ENCODE measurements around the gene CUL3. TPM values are rescaled to one million over a fixed set of nuclear protein-coding genes. Genes with fewer than 3 reads are reported as not detected.

Gene CUL3
- total RNA-seq, 1 donor from 2014 or later, result 196 TPM

GRCh38 chr2:224572338-224572737, 12.8 kb downstream of the CUL3 start:
- Mint-ChIP-seq H3K27ac (no peak overlapping the region), H3K9me3 (peaks cover 47% of the 10 kb centered on the region), H3K4me1 (peaks cover 9% of the 10 kb centered on the region), H3K36me3 (peaks cover 66% of the 10 kb centered on the region), H3K4me3 (no peak overlapping the region), H3K27me3 (ENCODE audit: insufficient read depth, low read depth) (peaks cover 2% of the 10 kb centered on the region)
- no peaks in the 10 kb centered on the region for H3K27me3 ChIP-seq
- DNase-seq (ENCODE audit: low spot score), result no peak
- H3K9me3 ChIP-seq (ENCODE audit: low read depth), result no peaks in the 10 kb centered on the region
- TF ChIP-seq EZH2phosphoT487 (IDR thresholded peaks at IDR 0.05), result no peak
- TF ChIP-seq EZH2 (IDR thresholded peaks at IDR 0.05), result no peak
- TF ChIP-seq CTCF (IDR thresholded peaks at IDR 0.05), result no peak
- H3K4me1 ChIP-seq, result peaks cover 56% of the 10 kb centered on the region
- H3K9ac ChIP-seq, result no peak overlapping the region
- H3K4me2 ChIP-seq, result no peak overlapping the region
- no peak overlapping the region for H3K4me3 ChIP-seq
- no peaks in the 10 kb centered on the region for H3F3A ChIP-seq (ENCODE audit: low read depth)
- H4K20me1 ChIP-seq (ENCODE audit: low read depth), result peaks cover 100% of the 10 kb centered on the region
- H2AFZ ChIP-seq (replicated peaks), result no peak overlapping the region
- H3K79me2 ChIP-seq (ENCODE audit: low read depth), result peaks cover 100% of the 10 kb centered on the region
- H3K36me3 ChIP-seq, result no peaks in the 10 kb centered on the region
- no peak overlapping the region for H3K27ac ChIP-seq

GRCh38 chr2:224570328-224570993, 14.7 kb downstream of the CUL3 start:
- no peak overlapping the region for H3K27ac ChIP-seq
- peaks cover 92% of the 10 kb centered on the region for H4K20me1 ChIP-seq (ENCODE audit: low read depth)
- H3K36me3 ChIP-seq, result no peaks in the 10 kb centered on the region
- Mint-ChIP-seq H3K27me3 (ENCODE audit: insufficient read depth, low read depth) (no peaks in the 10 kb centered on the region), H3K4me1 (peaks cover 9% of the 10 kb centered on the region), H3K36me3 (peaks cover 71% of the 10 kb centered on the region), H3K9me3 (peaks cover 63% of the 10 kb centered on the region), H3K4me3 (no peak overlapping the region), H3K27ac (no peak overlapping the region)
- peaks cover 100% of the 10 kb centered on the region for H3K79me2 ChIP-seq (ENCODE audit: low read depth)
- no peak overlapping the region for H3K4me3 ChIP-seq
- no peak for DNase-seq (ENCODE audit: low spot score)
- H3K9ac ChIP-seq, result no peak overlapping the region
- no peak for TF ChIP-seq EZH2phosphoT487 (IDR thresholded peaks at IDR 0.05)
- TF ChIP-seq CTCF (IDR thresholded peaks at IDR 0.05), result no peak
- TF ChIP-seq EZH2 (IDR thresholded peaks at IDR 0.05), result no peak
- no peaks in the 10 kb centered on the region for H3K27me3 ChIP-seq
- H3K4me2 ChIP-seq, result peak overlapping the region; percentile 16
- no peaks in the 10 kb centered on the region for H3K9me3 ChIP-seq (ENCODE audit: low read depth)
- no peak overlapping the region for H2AFZ ChIP-seq (replicated peaks)
- H3F3A ChIP-seq (ENCODE audit: low read depth), result no peaks in the 10 kb centered on the region
- H3K4me1 ChIP-seq, result peaks cover 47% of the 10 kb centered on the region

- Histone ChIP-seq H4K20me1 (ENCODE audit: low read depth) (peaks cover 85% of the 10 kb centered on the region), H2AFZ (replicated peaks) (no peak overlapping the region), H3K27me3 (no peaks in the 10 kb centered on the region), H3K9ac (no peak overlapping the region), H3K9me3 (ENCODE audit: low read depth) (no peaks in the 10 kb centered on the region), H3K4me3 (no peak overlapping the region), H3F3A (ENCODE audit: low read depth) (no peaks in the 10 kb centered on the region), H3K4me2 (peak overlapping the region; percentile 16), H3K4me1 (peaks cover 39% of the 10 kb centered on the region), H3K79me2 (ENCODE audit: low read depth) (peaks cover 100% of the 10 kb centered on the region), H3K27ac (no peak overlapping the region), H3K36me3 (no peaks in the 10 kb centered on the region)
- peaks cover 65% of the 10 kb centered on the region for H3K9me3 Mint-ChIP-seq
- no peak for DNase-seq (ENCODE audit: low spot score)
- TF ChIP-seq EZH2phosphoT487 (IDR thresholded peaks at IDR 0.05) (no peak), EZH2 (IDR thresholded peaks at IDR 0.05) (no peak), CTCF (IDR thresholded peaks at IDR 0.05) (no peak)
- H3K27me3 Mint-ChIP-seq (ENCODE audit: insufficient read depth, low read depth), result no peaks in the 10 kb centered on the region
- H3K4me1 Mint-ChIP-seq, result peaks cover 3% of the 10 kb centered on the region
- H3K4me3 Mint-ChIP-seq, result no peak overlapping the region
- no peak overlapping the region for H3K27ac Mint-ChIP-seq
- H3K36me3 Mint-ChIP-seq, result peaks cover 71% of the 10 kb centered on the region
Observed at GRCh38 chr2:224569654-224570053, 15.5 kb downstream of the CUL3 start.

Measured in neural progenitor cell (in vitro differentiated cells).